ENCODE data around the gene TBC1D3B.

DNA sequence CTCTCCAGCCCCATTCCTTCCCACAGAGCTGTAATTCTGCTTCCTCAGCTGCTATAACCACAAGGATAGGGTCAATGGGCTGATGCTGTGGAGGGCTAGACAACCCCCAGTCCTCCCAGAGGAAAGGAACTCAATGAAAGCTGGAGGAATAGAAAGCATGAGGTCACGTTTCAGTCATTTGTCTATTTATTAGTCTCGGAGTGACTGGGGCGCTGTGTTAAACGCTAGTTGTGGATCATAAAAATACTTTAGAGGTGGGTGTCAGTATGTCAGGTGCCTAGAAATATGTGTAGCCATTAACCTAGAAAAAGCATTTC is 20.9 kb upstream of the TBC1D3B start:
- TF ChIP-seq, protein P1, sequence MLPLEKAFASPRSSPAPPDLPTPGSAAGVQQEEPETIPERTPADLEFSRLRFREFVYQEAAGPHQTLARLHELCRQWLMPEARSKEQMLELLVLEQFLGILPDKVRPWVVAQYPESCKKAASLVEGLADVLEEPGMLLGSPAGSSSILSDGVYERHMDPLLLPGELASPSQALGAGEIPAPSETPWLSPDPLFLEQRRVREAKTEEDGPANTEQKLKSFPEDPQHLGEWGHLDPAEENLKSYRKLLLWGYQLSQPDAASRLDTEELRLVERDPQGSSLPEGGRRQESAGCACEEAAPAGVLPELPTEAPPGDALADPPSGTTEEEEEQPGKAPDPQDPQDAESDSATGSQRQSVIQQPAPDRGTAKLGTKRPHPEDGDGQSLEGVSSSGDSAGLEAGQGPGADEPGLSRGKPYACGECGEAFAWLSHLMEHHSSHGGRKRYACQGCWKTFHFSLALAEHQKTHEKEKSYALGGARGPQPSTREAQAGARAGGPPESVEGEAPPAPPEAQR (CRISPR knock-in tag; IDR thresholded peaks at IDR 0.05), result no peak
- TF ChIP-seq CREM (CRISPR knock-in tag; IDR thresholded peaks at IDR 0.05), result no peak
- TF ChIP-seq, protein P2, sequence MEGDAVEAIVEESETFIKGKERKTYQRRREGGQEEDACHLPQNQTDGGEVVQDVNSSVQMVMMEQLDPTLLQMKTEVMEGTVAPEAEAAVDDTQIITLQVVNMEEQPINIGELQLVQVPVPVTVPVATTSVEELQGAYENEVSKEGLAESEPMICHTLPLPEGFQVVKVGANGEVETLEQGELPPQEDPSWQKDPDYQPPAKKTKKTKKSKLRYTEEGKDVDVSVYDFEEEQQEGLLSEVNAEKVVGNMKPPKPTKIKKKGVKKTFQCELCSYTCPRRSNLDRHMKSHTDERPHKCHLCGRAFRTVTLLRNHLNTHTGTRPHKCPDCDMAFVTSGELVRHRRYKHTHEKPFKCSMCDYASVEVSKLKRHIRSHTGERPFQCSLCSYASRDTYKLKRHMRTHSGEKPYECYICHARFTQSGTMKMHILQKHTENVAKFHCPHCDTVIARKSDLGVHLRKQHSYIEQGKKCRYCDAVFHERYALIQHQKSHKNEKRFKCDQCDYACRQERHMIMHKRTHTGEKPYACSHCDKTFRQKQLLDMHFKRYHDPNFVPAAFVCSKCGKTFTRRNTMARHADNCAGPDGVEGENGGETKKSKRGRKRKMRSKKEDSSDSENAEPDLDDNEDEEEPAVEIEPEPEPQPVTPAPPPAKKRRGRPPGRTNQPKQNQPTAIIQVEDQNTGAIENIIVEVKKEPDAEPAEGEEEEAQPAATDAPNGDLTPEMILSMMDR (IDR thresholded peaks at IDR 0.05), result no peak

All from WTC11 (cell line).